B cell (primary cell): ENCODE measurements around the gene SLC7A7. TPM values are rescaled to one million over a fixed set of nuclear protein-coding genes. Genes with fewer than 3 reads are reported as not detected.
A peak's percentile ranks its signal among the peaks of the same experiment; 100 is the strongest.
"Not testable (repeated sequence)": the region's sequence is repeated elsewhere in the genome, so short reads cannot be mapped to it uniquely, and the experiment has no call there.

Experiments used
- ATAC-seq: fragments of 200-7000 bp; cut with Tn5 transposase; one replicate; pipeline ENCODE4 v1.10.0; 2021; ENCODE audit warnings: low read depth, mild to moderate bottlenecking, moderate number of reproducible peaks, moderate library complexity
- CTCF ChIA-PET: fragments of 350-600 bp; sonication (Branson Sonifier 250); formaldehyde crosslinking; loops from one replicate; lab custom pipeline; 2021; ENCODE audit warnings: antibody characterized with exemption, inconsistent platforms; lab: Charles Lee
- POLR2A ChIA-PET: fragments of 350-600 bp; sonication (Branson Sonifier 250); formaldehyde crosslinking; loops from one replicate; lab custom pipeline; 2021; ENCODE audit warnings: antibody characterized with exemption; lab: Charles Lee
- DNase-seq: peaks from one replicate; pipeline ENCODE4 v3.0.0; 2013
- H2AFZ ChIP-seq: 2 replicates; pipeline ENCODE4 v1.6.1; 2012; ENCODE audit warnings: mild to moderate bottlenecking, low read depth, low read length; ENCODE audit not compliant: insufficient read depth, poor library complexity, severe bottlenecking
- H3K27ac ChIP-seq, 2 donors: 1 replicate in 1 of 2; 2 replicates in 1 of 2; pipeline ENCODE4 v1.5.1; 2012 to 2013; ENCODE audit warnings: low read length in 2 of 2, mild to moderate bottlenecking in 2 of 2, moderate library complexity in 1 of 2
- H3K27me3 ChIP-seq, 4 experiments: fragments of 200-600 bp in 1 of 4; sonication (generic) in 1 of 4; replicated peaks in 1 of 4; 1 replicate in 2 of 4; 2 replicates in 2 of 4; pipeline versions ENCODE4 v1.6.1 to v1.7.0; 2013 to 2016; ENCODE audit warnings: low read length in 3 of 4, mild to moderate bottlenecking in 2 of 4, mixed read lengths in 1 of 4, moderate library complexity in 1 of 4; ENCODE audit not compliant: insufficient read depth in 4 of 4, control insufficient read depth in 3 of 4; ENCODE audit errors: control extremely low read depth in 1 of 4
- H3K36me3 ChIP-seq, 2 experiments: replicated peaks in 1 of 2; 1 replicate in 1 of 2; 2 replicates in 1 of 2; pipeline versions ENCODE4 v1.6.1 to v1.7.1; 2013; ENCODE audit warnings: low read length in 1 of 2; ENCODE audit not compliant: insufficient read depth in 2 of 2, control insufficient read depth in 1 of 2; ENCODE audit errors: control extremely low read depth in 1 of 2, extremely low read depth in 1 of 2
- H3K4me1 ChIP-seq, 2 donors: fragments of 200-600 bp in 1 of 2; sonication (generic) in 1 of 2; 1 replicate in 1 of 2; 2 replicates in 1 of 2; pipeline versions ENCODE4 v1.5.1 to v1.6.1; 2013 to 2017; ENCODE audit warnings: low read length in 2 of 2; ENCODE audit not compliant: control insufficient read depth in 2 of 2, insufficient read depth in 2 of 2
- H3K4me2 ChIP-seq: replicated peaks from 2 replicates; pipeline ENCODE3; 2012; ENCODE audit warnings: mild to moderate bottlenecking, low read depth, low read length; ENCODE audit not compliant: poor library complexity, severe bottlenecking
- H3K4me3 ChIP-seq, 5 experiments: fragments of 200-600 bp in 1 of 5; sonication (generic) in 1 of 5; 1 replicate in 3 of 5; 2 replicates in 2 of 5; pipeline versions ENCODE4 v1.5.1 to v1.7.0; 2011 to 2016; ENCODE audit warnings: low read length in 4 of 5, mild to moderate bottlenecking in 4 of 5, low read depth in 2 of 5, control low read depth in 1 of 5, moderate library complexity in 1 of 5; ENCODE audit not compliant: insufficient read depth in 1 of 5; ENCODE audit errors: control extremely low read depth in 1 of 5, extremely low read depth in 1 of 5
- H3K79me2 ChIP-seq: fragments of 200-600 bp; sonication (generic); one replicate; pipeline ENCODE4 v1.6.0; 2016; ENCODE audit warnings: low read length; ENCODE audit not compliant: control insufficient read depth, insufficient read depth
- H3K9ac ChIP-seq: fragments of 200-600 bp; sonication (generic); 2 replicates; pipeline ENCODE4 v1.6.1; 2017; ENCODE audit warnings: mild to moderate bottlenecking, low read length, moderate library complexity
- H3K9me3 ChIP-seq, 3 donors: one replicate each; pipeline versions ENCODE4 v1.6.1 to v1.7.1; 2013; ENCODE audit warnings: low read length in 2 of 3; ENCODE audit not compliant: control insufficient read depth in 2 of 3, insufficient read depth in 1 of 3; ENCODE audit errors: control extremely low read depth in 1 of 3
- H4K20me1 ChIP-seq: 2 replicates; pipeline ENCODE4 v1.6.0; 2012; ENCODE audit warnings: mild to moderate bottlenecking, low read length; ENCODE audit not compliant: insufficient read depth, control insufficient read depth, poor library complexity, severe bottlenecking
- H3K27ac Mint-ChIP-seq: one replicate; pipeline ENCODE4 v1.8.0; 2021; ENCODE audit warnings: mixed read lengths
- H3K27me3 Mint-ChIP-seq: one replicate; pipeline ENCODE4 v1.8.0; 2021; ENCODE audit warnings: mixed read lengths
- H3K4me1 Mint-ChIP-seq: one replicate; pipeline ENCODE4 v1.8.0; 2021; ENCODE audit warnings: mixed read lengths
- H3K4me3 Mint-ChIP-seq: one replicate; pipeline ENCODE4 v1.8.0; 2021; ENCODE audit warnings: mixed read lengths
- H3K9me3 Mint-ChIP-seq: one replicate; pipeline ENCODE4 v1.8.0; 2022; ENCODE audit warnings: mixed read lengths; ENCODE audit not compliant: insufficient read depth
- CTCF ChIP-seq: fragments of 200-600 bp; IDR thresholded peaks from one replicate; pipeline ENCODE4 v1.8.0; 2022; ENCODE audit warnings: antibody characterized with exemption, mild to moderate bottlenecking
- EZH2 ChIP-seq: IDR thresholded peaks from 2 replicates; pipeline ENCODE4 v1.6.1; 2012; ENCODE audit warnings: borderline replicate concordance, low read depth, mild to moderate bottlenecking, moderate library complexity, low read length; ENCODE audit not compliant: insufficient read depth, poor library complexity, severe bottlenecking
- WGBS: methylation state at CpG from one replicate; pipeline ENCODE4 v1.1.5; 2013; ENCODE audit warnings: missing lambda C conversion rate; ENCODE audit not compliant: insufficient coverage; 5-methylcytosine and 5-hydroxymethylcytosine counted together
- intact Hi-C: fragments of 100-400 bp; cut with micrococcal nuclease; formaldehyde crosslinking; loops from one replicate; pipeline ENCODE4 v1.10.0; 2022
- polyA plus RNA-seq: library from polyadenylated mRNA; depleted of rRNA; stranded (reverse); fragments of >200 nt; gene quantifications from 2 replicates; pipeline ENCODE4 v1.2.3, GENCODE V29; 2012
- total RNA-seq, 2 donors: library from RNA; stranded (reverse); fragments of 120-200 nt in 1 of 2; gene quantifications; 1 replicate in 1 of 2; 2 replicates in 1 of 2; pipeline versions ENCODE4 v1.2.3 to v1.2.4, GENCODE V29; 2013 to 2022

SLC7A7 gene
- total and polyA plus RNA-seq, 2 donors (not counting 1 experiment from before 2014, with no cell fraction given) = 33.4 to 50.0 TPM

DNA sequence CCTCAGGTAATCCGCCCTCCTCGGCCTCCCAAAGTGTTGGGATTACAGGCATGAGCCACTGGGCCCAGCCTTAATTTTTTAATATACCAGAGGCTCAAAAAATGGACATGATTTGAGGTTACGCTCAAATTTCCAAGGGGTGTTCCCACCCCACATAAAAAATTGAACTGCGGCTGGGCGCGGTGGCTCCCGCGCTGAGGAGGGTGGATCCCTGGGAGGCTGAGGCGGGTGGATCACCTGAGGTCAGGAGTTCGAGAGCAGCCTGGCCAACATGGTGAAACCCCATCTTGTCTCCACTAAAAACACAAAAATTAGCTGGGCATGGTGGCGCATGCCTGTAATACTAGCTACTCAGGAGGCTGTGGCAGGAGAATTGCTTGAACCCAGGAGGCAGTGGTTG, 39.1 kb upstream of the SLC7A7 start:
- H3K27ac ChIP-seq, H4K20me1 ChIP-seq, H3K27me3 Mint-ChIP-seq, H3K9me3 ChIP-seq, H3K79me2 ChIP-seq, H3K36me3 ChIP-seq, H2AFZ ChIP-seq, H3K4me3 Mint-ChIP-seq, H3K4me1 ChIP-seq, H3K4me3 ChIP-seq, H3K27ac Mint-ChIP-seq, H3K4me2 ChIP-seq, H3K9me3 Mint-ChIP-seq, H3K4me1 Mint-ChIP-seq, DNase-seq, H3K27me3 ChIP-seq, ATAC-seq, H3K9ac ChIP-seq: not testable (repeated sequence)
- ChIA-PET POLR2A (interaction anchor here (0.6 kb wide), 1 partner anchor 205 kb away, joined by 4 read pairs; no protein-coding TSS in a partner anchor), CTCF (interaction anchor here (0.9 to 12.0 kb wide), 40 partner anchors 8 to 495 kb away, joined by 3 to 207 read pairs (median 10); partner anchors contain the start of genes AJUBA, DAD1, LRP10 and MMP14)
- 96% methylated on average over 10 of the region's 11 CpGs for WGBS
- intact Hi-C loops = loop anchor here (5.0 to 10.0 kb wide), 2 partner anchors 257 to 539 kb away; partner anchors contain the start of gene ABHD4

GRCh38 chr14:22852940-22853767, 37.9 kb upstream of the SLC7A7 start:
- peaks cover 6% of the 10 kb centered on the region for H3K27me3 Mint-ChIP-seq
- POLR2A ChIA-PET = interaction anchor here (0.6 to 1.4 kb wide), 8 partner anchors 12 to 297 kb away, joined by 3 to 5 read pairs (median 4); partner anchors contain the start of gene OXA1L
- H3K4me3 Mint-ChIP-seq = peak overlapping the region; percentile 88

More at GRCh38 chr14:22852940-22853767, 37.9 kb upstream of the SLC7A7 start:
- Histone ChIP-seq H3K9me3 (peaks cover 0 to 6% (median 2%) of the 10 kb centered on the region in 3 donors), H3K4me1 (peaks cover 0 to 8% of the 10 kb centered on the region in 2 donors), H4K20me1 (no peaks in the 10 kb centered on the region), H3K36me3 (no peaks in the 10 kb centered on the region), H3K79me2 (no peaks in the 10 kb centered on the region), H2AFZ (peak overlapping the region; percentile 72), H3K27ac (peak overlapping the region in 1 of 2 donors; percentile 42), H3K4me3 (peak overlapping the region; percentile 49 to 72 (median 63)), H3K9ac (peak overlapping the region; percentile 66), H3K27me3 (peaks cover 0 to 5% (median 0%) of the 10 kb centered on the region in 4 experiments), H3K4me2 (peak overlapping the region; percentile 88)
- H3K9me3 Mint-ChIP-seq = no peaks in the 10 kb centered on the region
- peaks cover 6% of the 10 kb centered on the region for H3K4me1 Mint-ChIP-seq
- peak overlapping the region; percentile 85 for H3K27ac Mint-ChIP-seq
- no peak for TF ChIP-seq EZH2
- TF ChIP-seq CTCF = peak; percentile 87
- ATAC-seq (peak; percentile 95), DNase-seq (peak; percentile 91)
- WGBS = 2% methylated on average over 13 of the region's 20 CpGs
- intact Hi-C loops = loop anchor here (1.0 to 10.0 kb wide), 14 partner anchors 18 to 538 kb away; partner anchors contain the start of genes ABHD4, LRP10 and OXA1L
- CTCF ChIA-PET = interaction anchor here (0.7 to 12.0 kb wide), 62 partner anchors 9 to 533 kb away, joined by 3 to 207 read pairs (median 5); partner anchors contain the start of genes DAD1, LRP10, MMP14 and MRPL52
